DOHH2 (cell line): ENCODE data around the gene KCNH3.

Experiments
- H3F3A ChIP-seq: fragments of 200-600 bp; sonication (generic), shearing (Covaris generic); 2 replicates; pipeline ENCODE4 v1.6.0; 2016; ENCODE audit warnings: antibody characterized with exemption, mild to moderate bottlenecking; ENCODE audit not compliant: control insufficient read depth, insufficient read depth
- H3K27ac ChIP-seq: fragments of 200-600 bp; sonication (generic); 2 replicates; pipeline ENCODE4 v1.5.1; 2014; ENCODE audit warnings: low read depth, mild to moderate bottlenecking, low read length, moderate library complexity
- H3K27me3 ChIP-seq: fragments of 200-600 bp; sonication (generic); 2 replicates; pipeline ENCODE4 v1.6.1; 2014; ENCODE audit warnings: mild to moderate bottlenecking, low read length, mixed read lengths; ENCODE audit not compliant: control insufficient read depth
- H3K36me3 ChIP-seq: fragments of 200-600 bp; sonication (generic); 2 replicates; pipeline ENCODE4 v1.6.1; 2014; ENCODE audit warnings: mild to moderate bottlenecking, low read length, moderate library complexity, mixed read lengths; ENCODE audit not compliant: control insufficient read depth
- H3K4me1 ChIP-seq: fragments of 200-600 bp; sonication (generic); 2 replicates; pipeline ENCODE4 v1.6.1; 2014; ENCODE audit warnings: mild to moderate bottlenecking, low read length, mixed read lengths; ENCODE audit not compliant: control insufficient read depth
- H3K4me2 ChIP-seq: fragments of 200-600 bp; sonication (generic); 2 replicates; pipeline ENCODE4 v1.6.0; 2014; ENCODE audit warnings: mild to moderate bottlenecking, low read length, moderate library complexity
- H3K4me3 ChIP-seq: fragments of 200-600 bp; sonication (generic); 2 replicates; pipeline ENCODE4 v1.5.1; 2014; ENCODE audit warnings: mild to moderate bottlenecking, low read length, mixed read lengths
- H3K79me2 ChIP-seq: fragments of 200-600 bp; sonication (generic); 2 replicates; pipeline ENCODE4 v1.6.1; 2014; ENCODE audit warnings: mild to moderate bottlenecking, low read length, mixed read lengths; ENCODE audit not compliant: control insufficient read depth
- H3K9me2 ChIP-seq: fragments of 200-600 bp; sonication (generic); replicated peaks from 2 replicates; pipeline ENCODE4 v1.6.1; 2014; ENCODE audit warnings: mild to moderate bottlenecking, low read length, mixed read lengths; ENCODE audit not compliant: control insufficient read depth
- H3K9me3 ChIP-seq: fragments of 200-600 bp; sonication (generic); 2 replicates; pipeline ENCODE4 v1.6.1; 2014; ENCODE audit warnings: antibody characterized with exemption, low read length, mixed read lengths; ENCODE audit not compliant: control insufficient read depth, insufficient read depth
- H4K20me1 ChIP-seq: fragments of 200-600 bp; sonication (generic); 2 replicates; pipeline ENCODE4 v1.6.0; 2014; ENCODE audit warnings: low read depth, mild to moderate bottlenecking, antibody characterized with exemption, low read length, moderate library complexity; ENCODE audit not compliant: control insufficient read depth, insufficient read depth
- CTCF ChIP-seq: fragments of 200-600 bp; sonication (generic); IDR thresholded peaks from one replicate; pipeline ENCODE4 v1.5.1; 2014; ENCODE audit warnings: antibody characterized with exemption, mild to moderate bottlenecking, low read depth, low read length; ENCODE audit not compliant: poor library complexity, severe bottlenecking
- EZH2phosphoT487 ChIP-seq: fragments of 200-600 bp; sonication (generic); IDR thresholded peaks from 2 replicates; pipeline ENCODE4 v1.6.1; 2017; ENCODE audit warnings: borderline replicate concordance, mild to moderate bottlenecking, antibody characterized with exemption, low read length, moderate library complexity, mixed read lengths

Gene KCNH3

GRCh38 chr12:49491823-49492222 is 47.0 kb upstream of the KCNH3 start:
- no peaks in the 10 kb centered on the region for H3K4me1 ChIP-seq
- no peaks in the 10 kb centered on the region for H3K9me2 ChIP-seq
- no peaks in the 10 kb centered on the region for H4K20me1 ChIP-seq
- H3K27ac ChIP-seq = no peak overlapping the region
- no peak overlapping the region for H3K4me2 ChIP-seq
- no peaks in the 10 kb centered on the region for H3K27me3 ChIP-seq
- no peaks in the 10 kb centered on the region for H3K79me2 ChIP-seq
- peaks cover 15% of the 10 kb centered on the region for H3K36me3 ChIP-seq
- H3K9me3 ChIP-seq = no peaks in the 10 kb centered on the region
- no peak overlapping the region for H3K4me3 ChIP-seq
- no peak for TF ChIP-seq EZH2phosphoT487
- TF ChIP-seq CTCF = no peak
- H3F3A ChIP-seq = peaks cover 2% of the 10 kb centered on the region; the same call in 1 of the 2 replicates

GRCh38 chr12:49493900-49494299 is 44.9 kb upstream of the KCNH3 start:
- no peak overlapping the region for H3K4me3 ChIP-seq
- no peaks in the 10 kb centered on the region for H3K4me1 ChIP-seq
- peaks cover 2% of the 10 kb centered on the region; the same call in 1 of the 2 replicates for H3F3A ChIP-seq
- H3K36me3 ChIP-seq = peaks cover 17% of the 10 kb centered on the region
- TF ChIP-seq CTCF = no peak
- no peak for TF ChIP-seq EZH2phosphoT487
- H4K20me1 ChIP-seq = no peaks in the 10 kb centered on the region
- H3K27ac ChIP-seq = no peak overlapping the region
- no peaks in the 10 kb centered on the region for H3K79me2 ChIP-seq
- no peaks in the 10 kb centered on the region for H3K9me3 ChIP-seq
- H3K4me2 ChIP-seq = no peak overlapping the region
- H3K9me2 ChIP-seq = no peaks in the 10 kb centered on the region
- no peaks in the 10 kb centered on the region for H3K27me3 ChIP-seq

GRCh38 chr12:49496417-49497360 is 42.1 kb upstream of the KCNH3 start:
- no peak overlapping the region for H3K4me2 ChIP-seq
- H3K79me2 ChIP-seq = no peaks in the 10 kb centered on the region
- peaks cover 23% of the 10 kb centered on the region for H3K36me3 ChIP-seq
- no peaks in the 10 kb centered on the region for H3K9me2 ChIP-seq
- no peaks in the 10 kb centered on the region for H3K9me3 ChIP-seq
- H3K4me1 ChIP-seq = peaks cover 7% of the 10 kb centered on the region
- H3K27ac ChIP-seq = no peak overlapping the region
- H3F3A ChIP-seq = 0 out of 2 replicates have a peak, but pooled peaks cover 3% of the 10 kb centered on the region
- H4K20me1 ChIP-seq = no peaks in the 10 kb centered on the region
- H3K4me3 ChIP-seq = no peak overlapping the region
- TF ChIP-seq EZH2phosphoT487 (no peak), CTCF (no peak)
- H3K27me3 ChIP-seq = no peaks in the 10 kb centered on the region
